Spinal cord (tissue), 10 donors: Measurements from ENCODE around the gene C10orf105. TPM values are rescaled to one million over a fixed set of nuclear protein-coding genes. Genes with fewer than 3 reads are reported as not detected.

Experiments
- DNase-seq, 6 donors: peaks; one replicate each; pipeline versions ENCODE4 v3.0.0 to v3.0.0-alpha.2; 2013 to 2015; ENCODE audit warnings: low spot score in 6 of 6, low read depth in 4 of 6
- H3K27ac ChIP-seq: one replicate; pipeline ENCODE4 v1.5.1; 2013; ENCODE audit warnings: low read depth, low read length, control low read depth
- H3K27me3 ChIP-seq: one replicate; pipeline ENCODE4 v1.6.1; 2013; ENCODE audit warnings: low read length; ENCODE audit not compliant: control insufficient read depth, insufficient read depth
- H3K36me3 ChIP-seq: one replicate; pipeline ENCODE4 v1.6.1; 2013; ENCODE audit warnings: low read length; ENCODE audit not compliant: control insufficient read depth, insufficient read depth
- H3K4me1 ChIP-seq: one replicate; pipeline ENCODE4 v1.6.1; 2013; ENCODE audit warnings: low read length; ENCODE audit not compliant: control insufficient read depth, insufficient read depth
- H3K4me3 ChIP-seq: one replicate; pipeline ENCODE4 v1.5.1; 2013; ENCODE audit warnings: low read depth, low read length, control low read depth
- H3K9me3 ChIP-seq: one replicate; pipeline ENCODE4 v1.6.1; 2013; ENCODE audit warnings: low read length; ENCODE audit not compliant: control insufficient read depth, insufficient read depth
- WGBS: methylation state at CpG from one replicate; pipeline ENCODE4 v1.1.5; 2013; ENCODE audit warnings: missing lambda C conversion rate; ENCODE audit not compliant: insufficient coverage; 5-methylcytosine and 5-hydroxymethylcytosine counted together
- polyA plus RNA-seq, 2 donors: library from polyadenylated mRNA; unstranded; fragments of 120-200 nt; gene quantifications; one replicate each; pipeline ENCODE4 v1.2.1, GENCODE V29; 2013; ENCODE audit not compliant: insufficient read length in 2 of 2
- total RNA-seq, 2 donors: library from RNA; depleted of rRNA in 1 of 2; stranded (reverse); fragments of 120-200 nt in 1 of 2; fragments of >200 nt in 1 of 2; gene quantifications; one replicate each; pipeline versions ENCODE4 v1.2.3 to v1.2.4, GENCODE V29; 2013 to 2014
- donor health status: healthy.

C10orf105 gene
- total and polyA plus RNA-seq, 4 donors = 0.99 to 13.9 (median 6.4) TPM

DNA sequence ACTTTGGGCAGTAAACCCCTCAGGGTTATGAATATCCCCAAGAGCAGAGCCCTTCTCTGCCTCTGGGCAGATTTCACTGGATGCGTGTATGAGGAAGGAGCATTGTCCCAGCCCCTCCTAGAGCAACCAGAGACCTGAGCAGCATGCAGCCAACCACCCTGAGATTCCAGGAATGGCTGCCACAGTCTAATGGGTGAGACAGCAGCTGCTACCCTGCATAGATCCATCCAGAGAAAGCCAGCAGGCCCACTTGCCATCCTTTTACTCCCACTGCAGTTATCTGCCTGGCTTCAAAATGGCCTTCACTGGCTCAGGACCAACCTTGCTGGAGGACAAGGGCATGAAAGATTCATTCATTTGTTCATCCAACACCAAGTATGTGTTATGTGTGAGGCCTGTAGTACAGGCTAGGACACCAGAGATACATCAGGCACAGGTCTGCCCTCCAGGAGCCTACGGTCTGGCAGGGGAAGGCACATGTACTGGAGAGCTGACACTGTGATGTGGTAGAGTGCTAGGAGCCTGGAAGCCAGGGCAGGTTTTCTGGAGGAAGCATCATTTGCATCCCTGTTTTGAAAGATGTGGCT lies 26.2 kb upstream of the C10orf105 start:
- Histone ChIP-seq H3K9me3 (no peaks in the 10 kb centered on the region), H3K4me1 (peaks cover 39% of the 10 kb centered on the region)

GRCh38 chr10:71744897-71745663 lies 25.5 kb upstream of the C10orf105 start:
- H3K9me3 ChIP-seq = no peaks in the 10 kb centered on the region
- DNase-seq = no peak
- peaks cover 18% of the 10 kb centered on the region for H3K36me3 ChIP-seq
- no peak overlapping the region for H3K4me3 ChIP-seq
- no peak overlapping the region for H3K27ac ChIP-seq
- no peaks in the 10 kb centered on the region for H3K27me3 ChIP-seq
- peaks cover 45% of the 10 kb centered on the region for H3K4me1 ChIP-seq
- 93% methylated on average over 5 of the region's 8 CpGs for WGBS

More for the DNA sequence above, 26.2 kb upstream of the C10orf105 start:
- H3K27me3 ChIP-seq = no peaks in the 10 kb centered on the region
- H3K27ac ChIP-seq = no peak overlapping the region
- WGBS = 100% methylated on average over 2 of the region's 2 CpGs
- DNase-seq = no peak
- no peak overlapping the region for H3K4me3 ChIP-seq
- peaks cover 17% of the 10 kb centered on the region for H3K36me3 ChIP-seq

GRCh38 chr10:71743866-71744265 lies 24.3 kb upstream of the C10orf105 start:
- H3K36me3 ChIP-seq = peaks cover 17% of the 10 kb centered on the region

GRCh38 chr10:71743089-71743838 lies 23.7 kb upstream of the C10orf105 start:
- WGBS = 100% methylated on average over 1 of the region's 4 CpGs

More at GRCh38 chr10:71743866-71744265, 24.3 kb upstream of the C10orf105 start:
- Histone ChIP-seq H3K4me3 (no peak overlapping the region), H3K4me1 (peaks cover 38% of the 10 kb centered on the region), H3K27ac (no peak overlapping the region), H3K27me3 (no peaks in the 10 kb centered on the region), H3K9me3 (no peaks in the 10 kb centered on the region)
- no CpG with 5 or more reads among the region's 1 CpG for WGBS
- DNase-seq = no peak

GRCh38 chr10:71742301-71743088 lies 22.9 kb upstream of the C10orf105 start:
- WGBS = 94% methylated on average over 7 of the region's 10 CpGs
- DNase-seq = no peak
- H3K9me3 ChIP-seq = no peaks in the 10 kb centered on the region
- peaks cover 13% of the 10 kb centered on the region for H3K36me3 ChIP-seq
- H3K27ac ChIP-seq = no peak overlapping the region
- H3K27me3 ChIP-seq = no peaks in the 10 kb centered on the region
- H3K4me1 ChIP-seq = peaks cover 29% of the 10 kb centered on the region
- no peak overlapping the region for H3K4me3 ChIP-seq

More at GRCh38 chr10:71743089-71743838, 23.7 kb upstream of the C10orf105 start:
- H3K27ac ChIP-seq = no peak overlapping the region
- no peaks in the 10 kb centered on the region for H3K9me3 ChIP-seq
- peaks cover 32% of the 10 kb centered on the region for H3K4me1 ChIP-seq
- no peaks in the 10 kb centered on the region for H3K27me3 ChIP-seq
- no peak for DNase-seq
- peaks cover 15% of the 10 kb centered on the region for H3K36me3 ChIP-seq
- no peak overlapping the region for H3K4me3 ChIP-seq

GRCh38 chr10:71741671-71742070 lies 22.1 kb upstream of the C10orf105 start:
- Histone ChIP-seq H3K27ac (no peak overlapping the region), H3K27me3 (no peaks in the 10 kb centered on the region), H3K4me3 (no peak overlapping the region), H3K9me3 (no peaks in the 10 kb centered on the region), H3K4me1 (peaks cover 25% of the 10 kb centered on the region), H3K36me3 (peaks cover 12% of the 10 kb centered on the region)
- 96% methylated on average over 18 of the region's 20 CpGs for WGBS
- DNase-seq = no peak

- no peak overlapping the region for H3K27ac ChIP-seq
- DNase-seq = no peak
- peaks cover 11% of the 10 kb centered on the region for H3K36me3 ChIP-seq
- H3K9me3 ChIP-seq = no peaks in the 10 kb centered on the region
- 58% methylated on average over 3 of the region's 4 CpGs for WGBS
- no peaks in the 10 kb centered on the region for H3K27me3 ChIP-seq
- H3K4me3 ChIP-seq = no peak overlapping the region
- H3K4me1 ChIP-seq = peaks cover 22% of the 10 kb centered on the region
Observed at GRCh38 chr10:71741029-71741428, 21.5 kb upstream of the C10orf105 start.

DNA sequence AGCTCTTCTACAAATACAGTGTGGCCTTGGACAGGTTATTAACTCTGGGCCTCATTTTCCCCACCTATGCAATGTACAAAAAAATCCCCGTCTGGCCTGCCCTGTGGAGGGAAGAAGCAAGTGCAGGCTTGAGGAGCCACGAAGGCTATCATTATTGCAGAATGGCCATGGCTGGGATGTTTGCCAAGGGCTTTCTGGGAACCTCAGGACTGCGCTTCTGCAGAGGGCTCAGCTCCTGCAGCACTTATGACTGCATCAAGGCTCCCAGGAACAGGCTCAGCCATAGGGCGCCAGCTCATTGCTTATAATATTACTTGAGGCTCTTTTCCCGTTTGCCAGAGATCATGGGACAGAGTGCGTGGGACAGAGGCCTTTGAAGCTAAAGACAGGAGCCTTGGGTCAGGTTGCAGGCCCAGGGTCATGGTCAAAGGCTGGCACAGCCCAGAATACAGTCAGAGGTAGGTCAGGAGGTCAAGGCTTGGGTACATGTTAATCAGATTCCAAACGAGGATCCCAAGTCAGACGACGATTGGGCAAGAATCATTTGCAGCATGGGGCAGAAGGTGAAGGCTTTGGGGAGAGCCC lies 20.6 kb upstream of the C10orf105 start:
- peaks cover 11% of the 10 kb centered on the region for H3K36me3 ChIP-seq
- DNase-seq = peak in 1 of 6 donors; percentile 60
- no peak overlapping the region for H3K27ac ChIP-seq
- H3K4me3 ChIP-seq = no peak overlapping the region
- H3K9me3 ChIP-seq = no peaks in the 10 kb centered on the region
- H3K4me1 ChIP-seq = peaks cover 18% of the 10 kb centered on the region
- 54% methylated on average over 9 of the region's 9 CpGs for WGBS
- no peaks in the 10 kb centered on the region for H3K27me3 ChIP-seq
